LNCaP clone FGC (cell line): ENCODE results near the gene UQCR11.
A peak's percentile ranks its signal among the peaks of the same experiment; 100 is the strongest.

Experiments
- DNase-seq: peaks from one replicate; pipeline ENCODE4 v3.0.0-alpha.2; 2011; ENCODE audit warnings: low read depth
- H3K4me3 ChIP-seq: 2 replicates; pipeline ENCODE4 v1.5.1; 2011; ENCODE audit warnings: mild to moderate bottlenecking, low read depth, low read length, control low read depth
- CTCF ChIP-seq: IDR thresholded peaks from 2 replicates; pipeline ENCODE4 v1.5.1; 2012; ENCODE audit warnings: mild to moderate bottlenecking; ENCODE audit not compliant: control insufficient read depth, insufficient read depth; ENCODE audit errors: extremely low read depth

UQCR11 gene

GRCh38 chr19:1629256-1629808, 24.1 kb upstream of the UQCR11 start:
- no peak for TF ChIP-seq CTCF
- H3K4me3 ChIP-seq: no peak overlapping the region
- DNase-seq: no peak

GRCh38 chr19:1627194-1627593, 21.9 kb upstream of the UQCR11 start:
- TF ChIP-seq CTCF: no peak
- no peak for DNase-seq
- no peak overlapping the region for H3K4me3 ChIP-seq

GRCh38 chr19:1626417-1627010, 21.3 kb upstream of the UQCR11 start:
- DNase-seq: no peak
- no peak overlapping the region for H3K4me3 ChIP-seq
- TF ChIP-seq CTCF: no peak

GRCh38 chr19:1624458-1624857, 19.2 kb upstream of the UQCR11 start:
- no peak overlapping the region for H3K4me3 ChIP-seq
- no peak for DNase-seq
- peak; percentile 43 for TF ChIP-seq CTCF

- TF ChIP-seq CTCF: no peak
- no peak for DNase-seq
- H3K4me3 ChIP-seq: no peak overlapping the region
These were observed 17.3 kb upstream of the UQCR11 start for GRCh38 chr19:1622541-1622940.

GRCh38 chr19:1622007-1622406, 16.7 kb upstream of the UQCR11 start:
- TF ChIP-seq CTCF: no peak
- no peak for DNase-seq
- no peak overlapping the region for H3K4me3 ChIP-seq

- H3K4me3 ChIP-seq: no peak overlapping the region
- no peak for TF ChIP-seq CTCF
- DNase-seq: no peak
These were observed 16.3 kb upstream of the UQCR11 start for GRCh38 chr19:1621574-1621973.
